GM10266 (cell line): ENCODE data around the gene EAF1.

Experiments used
- DNase-seq: peaks from one replicate; pipeline ENCODE4 v3.0.0; 2012; ENCODE audit errors: extremely low spot score
- CTCF ChIP-seq: IDR thresholded peaks from 2 replicates; pipeline ENCODE4 v1.5.1; 2012; ENCODE audit warnings: mild to moderate bottlenecking, low read depth; ENCODE audit not compliant: control insufficient read depth, insufficient read depth; ENCODE audit errors: missing control alignments

EAF1 gene

GRCh38 chr3:15443826-15444524 is 16.6 kb downstream of the EAF1 start:
- no peak for DNase-seq
- no peak for TF ChIP-seq CTCF

GRCh38 chr3:15449489-15450224 is 22.3 kb downstream of the EAF1 start:
- TF ChIP-seq CTCF = no peak
- DNase-seq = no peak

GRCh38 chr3:15450438-15451215 is 23.2 kb downstream of the EAF1 start:
- DNase-seq = no peak
- TF ChIP-seq CTCF = no peak

GRCh38 chr3:15451216-15452113 is 24.1 kb downstream of the EAF1 start:
- DNase-seq = no peak
- no peak for TF ChIP-seq CTCF

- TF ChIP-seq CTCF = no peak
- no peak for DNase-seq
Observed at GRCh38 chr3:15452156-15452555, 24.8 kb downstream of the EAF1 start.

- TF ChIP-seq CTCF = no peak
- DNase-seq = no peak
Observed at GRCh38 chr3:15452961-15453360, 25.6 kb downstream of the EAF1 start.
